Prostate gland (tissue), 2 donors: ENCODE measurements around the gene HSD17B8. TPM values are rescaled to one million over a fixed set of nuclear protein-coding genes. Genes with fewer than 3 reads are reported as not detected.

ENCODE experiments used
- DNase-seq: peaks from one replicate; pipeline ENCODE4 v3.0.0-alpha.2; 2019; ENCODE audit warnings: low spot score
- H3K27ac ChIP-seq, 2 donors: fragments of 200-600 bp; sonication (generic); 2 replicates each; pipeline ENCODE4 v1.5.1; 2017 to 2019
- H3K27me3 ChIP-seq: fragments of 200-600 bp; sonication (generic); replicated peaks from 2 replicates; pipeline ENCODE4 v1.5.1; 2019; ENCODE audit not compliant: insufficient read depth
- H3K36me3 ChIP-seq, 2 donors: fragments of 200-600 bp; sonication (generic); 1 replicate in 1 of 2; 2 replicates in 1 of 2; pipeline versions ENCODE4 v1.5.1 to v1.8.1; 2017 to 2019
- H3K4me1 ChIP-seq: fragments of 200-600 bp; sonication (generic); replicated peaks from 2 replicates; pipeline ENCODE4 v1.5.1; 2019
- H3K4me3 ChIP-seq, 2 donors: fragments of 200-600 bp; sonication (generic); 2 replicates each; pipeline ENCODE4 v1.5.1; 2017 to 2019
- H3K9me3 ChIP-seq: fragments of 200-600 bp; sonication (generic); 2 replicates; pipeline ENCODE4 v1.5.1; 2017
- POLR2A ChIP-seq: fragments of 450-650 bp; IDR thresholded peaks from one replicate; pipeline ENCODE4 v1.6.1; 2016; ENCODE audit warnings: antibody characterized with exemption, mild to moderate bottlenecking
- POLR2AphosphoS5 ChIP-seq: sonication (generic); formaldehyde crosslinking; IDR thresholded peaks from one replicate; pipeline ENCODE4 v1.6.1; 2017; ENCODE audit warnings: antibody characterized with exemption
- WGBS: methylation state at CpG from one replicate; pipeline ENCODE4 v1.1.5; 2018; 5-methylcytosine and 5-hydroxymethylcytosine counted together
- intact Hi-C: fragments of 100-400 bp; cut with DNase I; formaldehyde crosslinking; loops from one replicate; pipeline ENCODE4 v1.14.2; 2022
- total RNA-seq, 2 donors: library from RNA; depleted of rRNA; stranded (reverse); fragments of >200 nt; gene quantifications; one replicate each; pipeline ENCODE4 v1.1.0, GENCODE V29; 2016
- TF ChIP-seq, protein P1 (sequence below), 4 experiments: fragments of 200-600 bp in 2 of 4; fragments of 450-650 bp in 2 of 4; sonication (generic) in 2 of 4; IDR thresholded peaks; 1 replicate in 3 of 4; 2 replicates in 1 of 4; pipeline ENCODE4 v1.5.1; 2016 to 2019; ENCODE audit warnings: antibody characterized with exemption in 4 of 4, mild to moderate bottlenecking in 2 of 4, moderate library complexity in 2 of 4

Gene HSD17B8
- total RNA-seq, 2 donors from 2014 or later, result 21.9 to 43.7 TPM

DNA sequence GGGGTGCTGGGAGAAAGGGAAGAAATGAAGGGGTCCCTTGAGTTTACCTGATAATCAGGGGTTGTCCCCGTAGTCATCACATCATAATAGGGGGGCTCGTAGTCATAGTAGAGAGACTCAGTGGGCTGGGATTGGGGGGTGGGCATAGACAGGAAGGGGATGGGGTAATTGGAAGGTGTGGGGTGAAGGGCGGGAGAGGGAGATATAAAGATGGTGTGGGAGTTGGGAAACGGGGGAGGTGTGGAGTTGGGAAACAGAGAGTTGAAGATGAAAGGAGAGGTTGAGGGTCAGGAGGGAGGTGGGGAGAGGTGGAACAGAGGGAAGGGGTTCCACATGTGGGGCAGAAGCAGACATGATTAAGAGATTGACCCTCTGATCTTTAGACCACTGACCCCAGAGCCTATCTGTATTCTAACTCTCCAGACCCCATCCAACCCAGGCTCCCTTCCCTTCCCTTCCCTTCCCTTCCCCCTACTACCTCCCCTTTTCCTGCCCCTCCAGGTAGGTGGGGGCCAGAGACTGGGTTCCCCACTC, 18.7 kb upstream of the HSD17B8 start:
- intact Hi-C loops, result no loop called here
- H3K27me3 ChIP-seq, result no peaks in the 10 kb centered on the region
- 73% methylated on average over 4 of the region's 4 CpGs for WGBS
- no peak for TF ChIP-seq POLR2AphosphoS5
- TF ChIP-seq POLR2A, result no peak
- TF ChIP-seq, protein P1, sequence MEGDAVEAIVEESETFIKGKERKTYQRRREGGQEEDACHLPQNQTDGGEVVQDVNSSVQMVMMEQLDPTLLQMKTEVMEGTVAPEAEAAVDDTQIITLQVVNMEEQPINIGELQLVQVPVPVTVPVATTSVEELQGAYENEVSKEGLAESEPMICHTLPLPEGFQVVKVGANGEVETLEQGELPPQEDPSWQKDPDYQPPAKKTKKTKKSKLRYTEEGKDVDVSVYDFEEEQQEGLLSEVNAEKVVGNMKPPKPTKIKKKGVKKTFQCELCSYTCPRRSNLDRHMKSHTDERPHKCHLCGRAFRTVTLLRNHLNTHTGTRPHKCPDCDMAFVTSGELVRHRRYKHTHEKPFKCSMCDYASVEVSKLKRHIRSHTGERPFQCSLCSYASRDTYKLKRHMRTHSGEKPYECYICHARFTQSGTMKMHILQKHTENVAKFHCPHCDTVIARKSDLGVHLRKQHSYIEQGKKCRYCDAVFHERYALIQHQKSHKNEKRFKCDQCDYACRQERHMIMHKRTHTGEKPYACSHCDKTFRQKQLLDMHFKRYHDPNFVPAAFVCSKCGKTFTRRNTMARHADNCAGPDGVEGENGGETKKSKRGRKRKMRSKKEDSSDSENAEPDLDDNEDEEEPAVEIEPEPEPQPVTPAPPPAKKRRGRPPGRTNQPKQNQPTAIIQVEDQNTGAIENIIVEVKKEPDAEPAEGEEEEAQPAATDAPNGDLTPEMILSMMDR (IDR thresholded peaks at IDR 0.05), result no peak
- no peaks in the 10 kb centered on the region for H3K9me3 ChIP-seq
- H3K36me3 ChIP-seq, result no peaks in the 10 kb centered on the region
- H3K4me3 ChIP-seq, result no peak overlapping the region
- DNase-seq, result no peak
- no peak overlapping the region for H3K27ac ChIP-seq
- H3K4me1 ChIP-seq, result no peaks in the 10 kb centered on the region

DNA sequence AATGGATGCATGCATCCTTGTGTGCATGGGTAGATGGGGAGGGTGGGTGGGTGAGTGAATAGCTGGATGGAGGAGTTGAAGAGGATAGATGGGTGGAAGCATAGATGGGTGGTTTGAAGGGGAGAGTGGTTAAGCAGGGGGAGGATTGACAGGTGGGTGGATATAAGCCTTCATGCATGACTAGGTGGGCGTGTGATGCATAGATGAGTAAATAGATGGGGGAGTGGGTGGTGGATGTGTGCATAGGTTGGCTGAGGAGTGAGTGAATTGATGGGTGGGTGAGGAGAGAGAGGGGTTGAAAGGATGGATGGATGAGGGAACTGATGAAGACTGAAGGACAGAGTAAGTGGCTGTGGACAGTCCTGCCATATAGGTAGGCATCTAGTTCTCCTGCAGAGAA, 16.6 kb upstream of the HSD17B8 start:
- intact Hi-C loops, result no loop called here
- WGBS, result 83% methylated on average over 1 of the region's 1 CpG

DNA sequence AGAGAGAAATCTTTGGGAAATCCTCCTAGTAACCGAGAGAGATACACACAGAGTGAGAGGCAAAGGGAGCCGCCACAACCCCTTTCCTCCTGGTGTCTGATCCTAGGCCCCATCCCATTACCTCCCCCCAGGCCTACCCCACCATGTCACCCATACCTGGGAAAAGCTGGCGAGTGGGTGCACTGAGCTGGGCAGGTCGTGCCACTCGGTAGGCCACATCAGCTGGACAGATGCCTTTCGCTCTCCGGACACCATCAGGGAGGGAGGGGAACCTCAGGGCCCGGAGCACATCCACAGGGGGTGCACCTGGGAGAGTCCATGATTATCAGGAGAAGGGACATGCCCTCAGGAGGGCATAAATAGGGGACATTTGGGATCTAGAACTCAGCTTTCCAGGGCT, 15.3 kb upstream of the HSD17B8 start:
- 81% methylated on average over 8 of the region's 8 CpGs for WGBS
- Histone ChIP-seq H3K27me3 (no peaks in the 10 kb centered on the region), H3K4me3 (no peak overlapping the region), H3K27ac (no peak overlapping the region), H3K9me3 (no peaks in the 10 kb centered on the region), H3K36me3 (no peaks in the 10 kb centered on the region), H3K4me1 (peaks cover 7% of the 10 kb centered on the region)
- intact Hi-C loops, result no loop called here
- DNase-seq, result no peak
- TF ChIP-seq POLR2AphosphoS5 (no peak), POLR2A (no peak)
- TF ChIP-seq, protein P1 (IDR thresholded peaks at IDR 0.05), result no peak

More for the DNA sequence above, 16.6 kb upstream of the HSD17B8 start:
- no peak for DNase-seq
- no peak overlapping the region for H3K27ac ChIP-seq
- no peaks in the 10 kb centered on the region for H3K27me3 ChIP-seq
- H3K36me3 ChIP-seq, result no peaks in the 10 kb centered on the region
- TF ChIP-seq POLR2A (no peak), POLR2AphosphoS5 (no peak)
- TF ChIP-seq, protein P1 (IDR thresholded peaks at IDR 0.05), result no peak
- no peaks in the 10 kb centered on the region for H3K9me3 ChIP-seq
- H3K4me3 ChIP-seq, result no peak overlapping the region
- H3K4me1 ChIP-seq, result peaks cover 7% of the 10 kb centered on the region

DNA sequence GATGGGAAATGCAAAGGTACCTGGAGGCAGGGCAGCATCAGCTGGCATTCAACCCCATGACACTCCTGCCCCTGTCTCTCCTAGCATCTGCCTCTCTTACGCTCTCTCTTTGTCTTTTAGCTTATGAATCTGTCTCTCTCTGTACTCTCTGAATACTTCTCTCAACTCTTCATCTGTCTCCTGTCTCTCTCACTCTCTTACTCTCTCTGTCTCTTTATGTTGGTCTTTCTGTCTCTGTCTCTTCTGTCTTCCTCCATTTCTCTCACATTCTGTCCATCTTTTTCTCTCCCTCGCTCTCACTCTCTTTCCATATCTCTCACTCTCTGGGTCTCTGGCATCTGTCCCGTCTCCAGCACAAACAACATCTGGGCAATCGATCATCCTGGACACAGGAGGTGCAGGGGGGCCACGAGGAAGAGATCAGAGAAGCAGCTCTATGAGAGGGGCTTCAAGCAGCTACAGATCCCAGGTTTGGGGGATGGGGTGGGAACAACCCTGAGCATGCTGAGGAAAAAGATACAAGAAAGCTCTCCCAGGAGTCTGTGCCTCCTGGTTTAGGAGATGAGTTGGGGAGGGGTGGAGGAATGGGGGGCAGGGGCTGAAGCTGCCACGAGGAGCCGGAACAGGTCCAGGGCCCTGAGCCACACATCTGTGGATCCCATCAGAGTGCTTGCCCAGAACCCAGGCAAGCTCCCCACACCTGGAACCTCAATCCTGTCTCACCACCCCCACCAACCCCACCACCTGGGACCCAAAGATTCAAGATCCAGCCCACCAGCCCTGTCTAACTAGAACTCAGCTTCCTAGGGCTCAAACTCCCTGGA, 14.6 kb upstream of the HSD17B8 start:
- TF ChIP-seq, protein P1 (IDR thresholded peaks at IDR 0.05), result no peak
- no peak for TF ChIP-seq POLR2AphosphoS5
- TF ChIP-seq POLR2A, result no peak

More for the DNA sequence above, 14.6 kb upstream of the HSD17B8 start:
- intact Hi-C loops, result no loop called here
- H3K9me3 ChIP-seq, result no peaks in the 10 kb centered on the region
- no peak overlapping the region for H3K27ac ChIP-seq
- no peaks in the 10 kb centered on the region for H3K27me3 ChIP-seq
- H3K36me3 ChIP-seq, result peaks cover 0 to 2% of the 10 kb centered on the region in 2 donors
- DNase-seq, result no peak
- peaks cover 7% of the 10 kb centered on the region for H3K4me1 ChIP-seq
- no peak overlapping the region for H3K4me3 ChIP-seq
- 68% methylated on average over 7 of the region's 7 CpGs for WGBS
